ENCODE measurements around the gene NAT10. TPM values are rescaled to one million over a fixed set of nuclear protein-coding genes. Genes with fewer than 3 reads are reported as not detected.

Gene NAT10
- total RNA-seq, 2 donors from 2014 or later: 13.3 to 16.0 TPM

- Histone ChIP-seq H3K27ac (no peak overlapping the region), H3K27me3 (no peaks in the 10 kb centered on the region), H3K36me3 (peaks cover 80% of the 10 kb centered on the region), H3K4me3 (no peak overlapping the region), H3K4me1 (no peaks in the 10 kb centered on the region), H3K9me3 (no peaks in the 10 kb centered on the region)
- no peak for DNase-seq (ENCODE audit: low spot score)
- no peak for TF ChIP-seq CTCF (IDR thresholded peaks at IDR 0.05)
Measured at GRCh38 chr11:34158661-34159060, 53.2 kb downstream of the NAT10 start.

DNA sequence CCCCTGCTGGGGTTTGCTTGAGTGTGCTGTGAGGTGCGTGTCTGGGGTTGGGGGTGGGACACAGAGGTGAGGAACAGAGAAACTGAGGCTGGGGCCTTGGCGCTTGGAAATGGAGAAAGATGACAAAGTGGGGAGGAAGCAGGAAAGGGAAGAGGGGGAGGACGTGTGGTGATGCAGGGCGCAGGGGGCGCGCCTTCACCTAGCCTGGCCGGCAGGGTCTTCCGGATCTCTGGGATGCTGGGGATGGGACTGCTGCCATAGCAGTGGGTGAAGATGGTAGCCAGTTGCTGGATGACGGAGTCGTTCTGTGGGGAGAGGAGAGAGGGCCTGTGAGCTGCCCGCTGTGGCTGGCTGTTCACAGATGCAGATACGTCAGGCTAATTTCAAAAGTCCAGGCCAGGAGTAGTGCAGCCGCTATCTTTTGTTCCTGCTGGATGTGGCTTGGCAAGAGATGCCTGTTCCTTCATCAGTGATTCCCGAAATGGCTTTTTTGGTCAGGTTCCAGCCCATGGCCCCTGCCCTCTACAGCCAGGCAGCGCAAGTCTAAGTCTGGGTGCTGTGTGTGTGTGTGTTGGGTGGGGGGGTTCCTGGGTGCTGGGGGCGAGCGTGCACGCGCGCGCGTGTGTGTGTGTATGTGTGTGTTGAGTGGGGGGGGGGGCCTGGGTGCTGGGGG, 54.8 kb downstream of the NAT10 start:
- Histone ChIP-seq H3K27me3 (no peaks in the 10 kb centered on the region), H3K4me3 (no peak overlapping the region), H3K9me3 (no peaks in the 10 kb centered on the region), H3K36me3 (peaks cover 81% of the 10 kb centered on the region), H3K4me1 (no peaks in the 10 kb centered on the region), H3K27ac (peak overlapping the region in 1 of 2 donors; percentile 26)
- no peak for TF ChIP-seq CTCF (IDR thresholded peaks at IDR 0.05)
- no peak for DNase-seq (ENCODE audit: low spot score)

- Histone ChIP-seq H3K27me3 (no peaks in the 10 kb centered on the region), H3K36me3 (peaks cover 78% of the 10 kb centered on the region), H3K27ac (no peak overlapping the region)
Measured at GRCh38 chr11:34160791-34161190, 55.4 kb downstream of the NAT10 start.

GRCh38 chr11:34161361-34161760, 55.9 kb downstream of the NAT10 start:
- H3K36me3 ChIP-seq: peaks cover 79% of the 10 kb centered on the region

More at GRCh38 chr11:34160791-34161190, 55.4 kb downstream of the NAT10 start:
- no peak for TF ChIP-seq CTCF (IDR thresholded peaks at IDR 0.05)
- Histone ChIP-seq H3K4me3 (no peak overlapping the region), H3K9me3 (no peaks in the 10 kb centered on the region), H3K4me1 (no peaks in the 10 kb centered on the region)
- DNase-seq (ENCODE audit: low spot score): no peak

GRCh38 chr11:34161812-34162492, 56.5 kb downstream of the NAT10 start:
- Histone ChIP-seq H3K27me3 (no peaks in the 10 kb centered on the region), H3K27ac (no peak overlapping the region), H3K36me3 (peaks cover 83% of the 10 kb centered on the region), H3K9me3 (no peaks in the 10 kb centered on the region), H3K4me1 (no peaks in the 10 kb centered on the region), H3K4me3 (no peak overlapping the region)
- TF ChIP-seq CTCF (IDR thresholded peaks at IDR 0.05): no peak
- DNase-seq (ENCODE audit: low spot score): no peak

More at GRCh38 chr11:34161361-34161760, 55.9 kb downstream of the NAT10 start:
- no peaks in the 10 kb centered on the region for H3K4me1 ChIP-seq
- H3K27ac ChIP-seq: no peak overlapping the region
- no peaks in the 10 kb centered on the region for H3K9me3 ChIP-seq
- TF ChIP-seq CTCF (IDR thresholded peaks at IDR 0.05): no peak
- H3K4me3 ChIP-seq: no peak overlapping the region
- no peaks in the 10 kb centered on the region for H3K27me3 ChIP-seq
- no peak for DNase-seq (ENCODE audit: low spot score)
